GM23338 (cell line): ENCODE results near the gene PHF13. TPM values are rescaled to one million over a fixed set of nuclear protein-coding genes. Genes with fewer than 3 reads are reported as not detected.

ENCODE experiments used
- ATAC-seq: fragments of 200-7000 bp; cut with Tn5 transposase; 3 replicates; pipeline ENCODE4 v1.9.1; 2020
- DNase-seq: peaks from one replicate; pipeline ENCODE4 v3.0.0-alpha.2; 2015; ENCODE audit warnings: low spot score
- H2AFZ ChIP-seq: fragments of 200-600 bp; sonication (generic); 2 replicates; pipeline ENCODE4 v1.8.0; 2016; ENCODE audit warnings: antibody characterized with exemption, mild to moderate bottlenecking, moderate library complexity
- H3F3A ChIP-seq: fragments of 200-600 bp; sonication (generic); replicated peaks from 2 replicates; pipeline ENCODE4 v1.8.0; 2017; ENCODE audit warnings: antibody characterized with exemption, mixed run types, low read depth
- H3K27ac ChIP-seq: fragments of 200-600 bp; sonication (generic); 2 replicates; pipeline ENCODE4 v1.6.1; 2016; ENCODE audit warnings: low read depth
- H3K27me3 ChIP-seq: fragments of 200-600 bp; sonication (generic); 2 replicates; pipeline ENCODE4 v1.8.0; 2016; ENCODE audit warnings: mild to moderate bottlenecking, mixed run types, moderate library complexity; ENCODE audit not compliant: insufficient read depth
- H3K36me3 ChIP-seq: fragments of 200-600 bp; sonication (generic); 2 replicates; pipeline ENCODE4 v1.8.0; 2016; ENCODE audit warnings: mild to moderate bottlenecking; ENCODE audit not compliant: insufficient read depth
- H3K4me1 ChIP-seq: fragments of 200-600 bp; sonication (generic); 2 replicates; pipeline ENCODE4 v1.8.0; 2016; ENCODE audit warnings: mild to moderate bottlenecking, moderate library complexity; ENCODE audit not compliant: insufficient read depth
- H3K4me2 ChIP-seq: fragments of 200-600 bp; sonication (generic); 2 replicates; pipeline ENCODE4 v1.7.1; 2017; ENCODE audit warnings: mixed run types
- H3K4me3 ChIP-seq: fragments of 200-600 bp; sonication (generic); 2 replicates; pipeline ENCODE4 v1.6.1; 2016; ENCODE audit warnings: mixed run types
- H3K79me2 ChIP-seq: fragments of 200-600 bp; sonication (generic); replicated peaks from 2 replicates; pipeline ENCODE4 v1.8.0; 2017; ENCODE audit warnings: mild to moderate bottlenecking; ENCODE audit not compliant: insufficient read depth
- H3K9me2 ChIP-seq: fragments of 200-600 bp; sonication (generic); 2 replicates; pipeline ENCODE4 v1.8.0; 2017; ENCODE audit not compliant: insufficient read depth
- H4K20me1 ChIP-seq: fragments of 200-600 bp; sonication (generic); replicated peaks from 2 replicates; pipeline ENCODE4 v1.8.0; 2017; ENCODE audit warnings: mild to moderate bottlenecking; ENCODE audit not compliant: insufficient read depth
- H3K27ac Mint-ChIP-seq: 2 replicates; pipeline ENCODE4 v1.8.0; 2020; ENCODE audit warnings: inconsistent platforms, mild to moderate bottlenecking, moderate library complexity, mixed read lengths
- H3K27me3 Mint-ChIP-seq: 3 replicates; pipeline ENCODE4 v1.8.0; 2022; ENCODE audit warnings: low read depth, mild to moderate bottlenecking, moderate library complexity, mixed read lengths, inconsistent platforms; ENCODE audit not compliant: insufficient read depth, poor library complexity
- H3K36me3 Mint-ChIP-seq: 3 replicates; pipeline ENCODE4 v1.8.0; 2021; ENCODE audit warnings: low read depth, mild to moderate bottlenecking, inconsistent platforms, moderate library complexity, mixed read lengths
- H3K4me1 Mint-ChIP-seq: 3 replicates; pipeline ENCODE4 v1.8.0; 2020; ENCODE audit warnings: mild to moderate bottlenecking, inconsistent platforms, mixed read lengths
- H3K4me3 Mint-ChIP-seq: 3 replicates; pipeline ENCODE4 v1.8.0; 2021; ENCODE audit warnings: moderate library complexity, mild to moderate bottlenecking, inconsistent platforms, mixed read lengths
- H3K9me3 Mint-ChIP-seq: 3 replicates; pipeline ENCODE4 v1.8.0; 2020; ENCODE audit warnings: moderate library complexity, mild to moderate bottlenecking, inconsistent platforms, mixed read lengths
- CREB1 ChIP-seq: fragments of 250-450 bp; sonication (Bioruptor Pico); IDR thresholded peaks from 2 replicates; pipeline ENCODE4 v1.5.0; 2020; ENCODE audit warnings: low read depth, mild to moderate bottlenecking, moderate library complexity
- ETS1 ChIP-seq: IDR thresholded peaks from 2 replicates; pipeline ENCODE4 v1.6.1; 2016; ENCODE audit warnings: antibody characterized with exemption
- EZH2 ChIP-seq: fragments of 200-600 bp; sonication (generic); IDR thresholded peaks from one replicate; pipeline ENCODE4 v1.8.0; 2017; ENCODE audit warnings: antibody characterized with exemption, mild to moderate bottlenecking, low read depth; ENCODE audit not compliant: unreplicated experiment
- EZH2phosphoT487 ChIP-seq: fragments of 200-600 bp; sonication (generic); IDR thresholded peaks from one replicate; pipeline ENCODE4 v1.8.1; 2018; ENCODE audit warnings: antibody characterized with exemption; ENCODE audit not compliant: unreplicated experiment
- JUNB ChIP-seq: IDR thresholded peaks from one replicate; pipeline ENCODE4 v1.6.1; 2016; ENCODE audit warnings: antibody characterized with exemption; ENCODE audit not compliant: unreplicated experiment
- NANOG ChIP-seq: IDR thresholded peaks from 2 replicates; pipeline ENCODE4 v1.6.1; 2016; ENCODE audit warnings: antibody characterized with exemption, borderline replicate concordance
- POLR2AphosphoS5 ChIP-seq: IDR thresholded peaks from 2 replicates; pipeline ENCODE4 v1.6.1; 2016; ENCODE audit warnings: antibody characterized with exemption, low read depth
- STAT1 ChIP-seq: IDR thresholded peaks from one replicate; pipeline ENCODE4 v1.6.1; 2016; ENCODE audit warnings: antibody characterized with exemption; ENCODE audit not compliant: unreplicated experiment
- ZNF114 ChIP-seq: fragments of 250-450 bp; sonication (Bioruptor Pico); IDR thresholded peaks from 2 replicates; pipeline ENCODE4 v1.5.0; 2020; ENCODE audit warnings: mild to moderate bottlenecking, moderate library complexity
- ZNF331 ChIP-seq: fragments of 250-450 bp; sonication (Bioruptor Pico); IDR thresholded peaks from 2 replicates; pipeline ENCODE4 v1.5.0; 2020; ENCODE audit warnings: low read depth, mild to moderate bottlenecking, moderate library complexity
- ZNF462 ChIP-seq: fragments of 250-450 bp; sonication (Bioruptor Pico); IDR thresholded peaks from 2 replicates; pipeline ENCODE4 v1.5.0; 2020; ENCODE audit warnings: mild to moderate bottlenecking, moderate library complexity
- polyA plus RNA-seq: library from polyadenylated mRNA; unstranded; fragments of >200 nt; fragmentation: Nextera tagmentation; extraction: Ambion mirVana; gene quantifications from 2 replicates; pipeline ENCODE4 v1.2.1, GENCODE V29; 2016
- total RNA-seq: library from RNA; depleted of rRNA; stranded (reverse); fragments of >200 nt; shearing (Covaris generic); gene quantifications from 2 replicates; pipeline ENCODE4 v1.2.3, GENCODE V29; 2014
- TF ChIP-seq, protein P1 (sequence below), 2 experiments: fragments of 200-600 bp in 1 of 2; sonication (generic) in 1 of 2; conservative IDR thresholded peaks; 2 replicates each; pipeline versions ENCODE4 v1.5.1 to v1.6.1; 2016 to 2017; ENCODE audit warnings: antibody characterized with exemption in 2 of 2, low read depth in 2 of 2, mild to moderate bottlenecking in 2 of 2, moderate library complexity in 1 of 2
- TF ChIP-seq, protein P2 (sequence below): IDR thresholded peaks from one replicate; pipeline ENCODE4 v1.6.1; 2018; ENCODE audit warnings: antibody characterized with exemption; ENCODE audit not compliant: unreplicated experiment

Gene PHF13
- total and polyA plus RNA-seq, 2 experiments from 2014 or later = 12.1 to 33.2 TPM

DNA sequence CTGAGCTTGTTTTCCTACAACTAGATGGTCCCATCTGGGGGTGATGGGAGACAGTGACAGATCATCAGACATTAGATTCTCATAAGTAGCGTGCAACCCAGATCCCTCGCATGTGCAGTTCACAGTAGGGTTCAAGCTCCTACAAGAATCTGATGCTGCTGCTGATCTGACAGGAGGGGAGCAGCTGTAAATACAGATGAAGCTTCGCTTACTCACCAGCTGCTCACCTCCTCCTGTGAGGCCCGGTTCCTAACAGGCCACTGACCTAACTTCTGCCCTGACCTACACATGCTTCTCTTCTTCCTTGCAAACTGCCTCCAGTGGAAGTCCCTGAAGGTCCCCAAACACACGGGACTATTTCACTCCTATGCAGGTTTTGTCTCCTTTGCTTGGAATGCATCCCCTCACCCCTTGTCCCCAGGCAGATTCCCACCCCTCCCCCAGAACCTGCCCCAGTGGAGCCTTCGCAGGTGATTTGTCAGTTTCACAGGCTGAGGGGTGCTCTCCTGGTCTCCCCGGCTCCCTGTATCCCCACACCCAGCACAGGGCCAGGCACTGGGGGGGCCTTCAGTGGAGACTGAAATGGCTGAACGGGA is 39.4 kb upstream of the PHF13 start:
- H3K9me3 Mint-ChIP-seq = peaks cover 3% of the 10 kb centered on the region; the same call in 1 of the 3 replicates
- ATAC-seq (no peak; the same call in 2 of the 3 replicates), DNase-seq (no peak)
- Histone ChIP-seq H3F3A (no peaks in the 10 kb centered on the region; the same call in 1 of the 2 replicates), H3K9me2 (no peaks in the 10 kb centered on the region), H3K4me1 (peaks cover 2% of the 10 kb centered on the region; the same call in 1 of the 2 replicates), H3K4me2 (no peak overlapping the region), H3K79me2 (no peaks in the 10 kb centered on the region), H3K36me3 (no peaks in the 10 kb centered on the region), H4K20me1 (no peaks in the 10 kb centered on the region), H2AFZ (no peak overlapping the region), H3K27me3 (no peaks in the 10 kb centered on the region), H3K27ac (no peak overlapping the region), H3K4me3 (no peak overlapping the region)
- H3K27ac Mint-ChIP-seq = no peak overlapping the region
- no peaks in the 10 kb centered on the region for H3K36me3 Mint-ChIP-seq
- no peak overlapping the region for H3K4me3 Mint-ChIP-seq
- peaks cover 5% of the 10 kb centered on the region for H3K27me3 Mint-ChIP-seq
- peaks cover 9% of the 10 kb centered on the region for H3K4me1 Mint-ChIP-seq
- no peak for TF ChIP-seq STAT1
- TF ChIP-seq JUNB = no peak
- TF ChIP-seq, protein P1, sequence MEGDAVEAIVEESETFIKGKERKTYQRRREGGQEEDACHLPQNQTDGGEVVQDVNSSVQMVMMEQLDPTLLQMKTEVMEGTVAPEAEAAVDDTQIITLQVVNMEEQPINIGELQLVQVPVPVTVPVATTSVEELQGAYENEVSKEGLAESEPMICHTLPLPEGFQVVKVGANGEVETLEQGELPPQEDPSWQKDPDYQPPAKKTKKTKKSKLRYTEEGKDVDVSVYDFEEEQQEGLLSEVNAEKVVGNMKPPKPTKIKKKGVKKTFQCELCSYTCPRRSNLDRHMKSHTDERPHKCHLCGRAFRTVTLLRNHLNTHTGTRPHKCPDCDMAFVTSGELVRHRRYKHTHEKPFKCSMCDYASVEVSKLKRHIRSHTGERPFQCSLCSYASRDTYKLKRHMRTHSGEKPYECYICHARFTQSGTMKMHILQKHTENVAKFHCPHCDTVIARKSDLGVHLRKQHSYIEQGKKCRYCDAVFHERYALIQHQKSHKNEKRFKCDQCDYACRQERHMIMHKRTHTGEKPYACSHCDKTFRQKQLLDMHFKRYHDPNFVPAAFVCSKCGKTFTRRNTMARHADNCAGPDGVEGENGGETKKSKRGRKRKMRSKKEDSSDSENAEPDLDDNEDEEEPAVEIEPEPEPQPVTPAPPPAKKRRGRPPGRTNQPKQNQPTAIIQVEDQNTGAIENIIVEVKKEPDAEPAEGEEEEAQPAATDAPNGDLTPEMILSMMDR (conservative IDR thresholded peaks at IDR 0.05; ENCODE audit: low read depth in 2 of 2) = no peak
- TF ChIP-seq, protein P2, sequence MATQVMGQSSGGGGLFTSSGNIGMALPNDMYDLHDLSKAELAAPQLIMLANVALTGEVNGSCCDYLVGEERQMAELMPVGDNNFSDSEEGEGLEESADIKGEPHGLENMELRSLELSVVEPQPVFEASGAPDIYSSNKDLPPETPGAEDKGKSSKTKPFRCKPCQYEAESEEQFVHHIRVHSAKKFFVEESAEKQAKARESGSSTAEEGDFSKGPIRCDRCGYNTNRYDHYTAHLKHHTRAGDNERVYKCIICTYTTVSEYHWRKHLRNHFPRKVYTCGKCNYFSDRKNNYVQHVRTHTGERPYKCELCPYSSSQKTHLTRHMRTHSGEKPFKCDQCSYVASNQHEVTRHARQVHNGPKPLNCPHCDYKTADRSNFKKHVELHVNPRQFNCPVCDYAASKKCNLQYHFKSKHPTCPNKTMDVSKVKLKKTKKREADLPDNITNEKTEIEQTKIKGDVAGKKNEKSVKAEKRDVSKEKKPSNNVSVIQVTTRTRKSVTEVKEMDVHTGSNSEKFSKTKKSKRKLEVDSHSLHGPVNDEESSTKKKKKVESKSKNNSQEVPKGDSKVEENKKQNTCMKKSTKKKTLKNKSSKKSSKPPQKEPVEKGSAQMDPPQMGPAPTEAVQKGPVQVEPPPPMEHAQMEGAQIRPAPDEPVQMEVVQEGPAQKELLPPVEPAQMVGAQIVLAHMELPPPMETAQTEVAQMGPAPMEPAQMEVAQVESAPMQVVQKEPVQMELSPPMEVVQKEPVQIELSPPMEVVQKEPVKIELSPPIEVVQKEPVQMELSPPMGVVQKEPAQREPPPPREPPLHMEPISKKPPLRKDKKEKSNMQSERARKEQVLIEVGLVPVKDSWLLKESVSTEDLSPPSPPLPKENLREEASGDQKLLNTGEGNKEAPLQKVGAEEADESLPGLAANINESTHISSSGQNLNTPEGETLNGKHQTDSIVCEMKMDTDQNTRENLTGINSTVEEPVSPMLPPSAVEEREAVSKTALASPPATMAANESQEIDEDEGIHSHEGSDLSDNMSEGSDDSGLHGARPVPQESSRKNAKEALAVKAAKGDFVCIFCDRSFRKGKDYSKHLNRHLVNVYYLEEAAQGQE = no peak
- no peak for TF ChIP-seq NANOG
- no peak for TF ChIP-seq ZNF114 (CRISPR knock-in tag)
- TF ChIP-seq CREB1 = no peak
- no peak for TF ChIP-seq ZNF331 (CRISPR knock-in tag)
- TF ChIP-seq POLR2AphosphoS5 = no peak
- TF ChIP-seq EZH2phosphoT487 = no peak
- TF ChIP-seq EZH2 = no peak
- TF ChIP-seq ZNF462 (CRISPR knock-in tag) = no peak
- TF ChIP-seq ETS1 = no peak
